Transverse colon (tissue), 4 donors: Measurements from ENCODE around the gene TJP2. TPM values are rescaled to one million over a fixed set of nuclear protein-coding genes. Genes with fewer than 3 reads are reported as not detected.

Source experiments
- DNase-seq: peaks from one replicate; pipeline ENCODE4 v3.0.0-alpha.2; 2019
- H3K27ac ChIP-seq, 4 donors: fragments of 200-600 bp; sonication (generic); 2 replicates each; pipeline ENCODE4 v1.5.1; 2016 to 2018; ENCODE audit warnings: inconsistent platforms in 4 of 4
- H3K27me3 ChIP-seq: fragments of 200-600 bp; sonication (generic); 2 replicates; pipeline ENCODE4 v1.5.1; 2017; ENCODE audit warnings: inconsistent platforms
- H3K36me3 ChIP-seq, 4 donors: fragments of 200-600 bp; sonication (generic); 2 replicates each; pipeline ENCODE4 v1.5.1; 2017 to 2019; ENCODE audit warnings: inconsistent platforms in 4 of 4
- H3K4me1 ChIP-seq, 4 donors: fragments of 200-600 bp; sonication (generic); 2 replicates each; pipeline ENCODE4 v1.5.1; 2017 to 2020; ENCODE audit warnings: inconsistent platforms in 4 of 4
- H3K4me3 ChIP-seq, 4 donors: fragments of 200-600 bp; sonication (generic); 1 replicate in 1 of 4; 2 replicates in 3 of 4; pipeline versions ENCODE4 v1.5.1 to v1.6.1; 2017 to 2019; ENCODE audit warnings: inconsistent platforms in 4 of 4
- H3K9me3 ChIP-seq, 2 donors: fragments of 200-600 bp; sonication (generic); 2 replicates each; pipeline ENCODE4 v1.5.1; 2017 to 2019; ENCODE audit warnings: inconsistent platforms in 2 of 2
- CTCF ChIP-seq, 5 experiments: fragments of 200-600 bp in 3 of 5; fragments of 450-650 bp in 2 of 5; sonication (generic) in 3 of 5; IDR thresholded peaks; 1 replicate in 2 of 5; 2 replicates in 3 of 5; pipeline ENCODE4 v1.5.1; 2016 to 2017; ENCODE audit warnings: antibody characterized with exemption in 5 of 5, inconsistent platforms in 3 of 5, mild to moderate bottlenecking in 2 of 5, moderate library complexity in 1 of 5
- EP300 ChIP-seq: sonication (generic); formaldehyde crosslinking; IDR thresholded peaks from one replicate; pipeline ENCODE4 v1.6.1; 2017; ENCODE audit warnings: antibody characterized with exemption, low read depth
- POLR2A ChIP-seq: fragments of 450-650 bp; IDR thresholded peaks from one replicate; pipeline ENCODE4 v1.6.1; 2016; ENCODE audit warnings: antibody characterized with exemption, mild to moderate bottlenecking, moderate library complexity
- POLR2AphosphoS5 ChIP-seq, 3 donors: sonication (generic); formaldehyde crosslinking; IDR thresholded peaks; one replicate each; pipeline ENCODE4 v1.6.1; 2016; ENCODE audit warnings: antibody characterized with exemption in 3 of 3
- WGBS, 2 donors: methylation state at CpG; one replicate each; pipeline ENCODE4 v1.1.5; 2018; ENCODE audit warnings: low coverage in 1 of 2; 5-methylcytosine and 5-hydroxymethylcytosine counted together
- in situ Hi-C, 4 donors: fragments of 200-750 bp; cut with MboI; loops; one replicate each; pipeline versions ENCODE4 v1.15.0 to v1.15.1; 2017; ENCODE audit warnings: low sequenced_read_pairs in 3 of 4, low pct_ligation_motif_present in 1 of 4, low pct_unique_long_range_greater_than_20kb in 1 of 4
- intact Hi-C: fragments of 100-400 bp; cut with DNase I; formaldehyde crosslinking; loops from one replicate; pipeline ENCODE4 v1.15.1; 2023; ENCODE audit warnings: low total_unique reads
- total RNA-seq, 4 donors: library from RNA; depleted of rRNA; stranded (reverse); fragments of >200 nt; gene quantifications; one replicate each; pipeline ENCODE4 v1.1.0, GENCODE V29; 2016

The TJP2 gene
- total RNA-seq, 4 donors from 2014 or later: 128 to 282 (median 202) TPM

GRCh38 chr9:69175486-69175885 is 1.4 kb downstream of the TJP2 start:
- WGBS, 2 donors: 51 to 64% methylated on average over 5 to 8 of the region's 8 CpGs
- peak overlapping the region in 1 of 4 donors; percentile 57 for H3K4me3 ChIP-seq
- peaks cover 0 to 43% (median 25%) of the 10 kb centered on the region in 4 donors for H3K4me1 ChIP-seq
- TF ChIP-seq EP300: no peak
- no peak for TF ChIP-seq POLR2A
- no peak for TF ChIP-seq POLR2AphosphoS5 (IDR thresholded peaks at IDR 0.05)
- no peak for TF ChIP-seq CTCF (IDR thresholded peaks at IDR 0.05)
- no peaks in the 10 kb centered on the region for H3K27me3 ChIP-seq
- intact Hi-C loops: no loop called here
- DNase-seq: no peak
- H3K27ac ChIP-seq: peak overlapping the region in 2 of 4 donors; percentile 7 to 72
- in situ Hi-C loops: loop anchor here in 1 of 4 donors (25.0 kb wide), 1 partner anchor 113 kb away; no protein-coding TSS in a partner anchor
- H3K9me3 ChIP-seq: no peaks in the 10 kb centered on the region
- H3K36me3 ChIP-seq: no peaks in the 10 kb centered on the region

- 54 to 59% methylated on average over 9 of the region's 9 CpGs for WGBS, 2 donors
- intact Hi-C loops: no loop called here
- H3K27me3 ChIP-seq: no peaks in the 10 kb centered on the region
- TF ChIP-seq POLR2A: no peak
- TF ChIP-seq EP300: no peak
- TF ChIP-seq POLR2AphosphoS5 (IDR thresholded peaks at IDR 0.05): no peak
- TF ChIP-seq CTCF (IDR thresholded peaks at IDR 0.05): no peak
- no peak overlapping the region for H3K27ac ChIP-seq
- DNase-seq: peak; percentile 15
- in situ Hi-C loops: loop anchor here in 1 of 4 donors (25.0 kb wide), 1 partner anchor 114 kb away; no protein-coding TSS in a partner anchor
- peaks cover 0 to 52% (median 27%) of the 10 kb centered on the region in 4 donors for H3K4me1 ChIP-seq
- no peaks in the 10 kb centered on the region for H3K9me3 ChIP-seq
- no peaks in the 10 kb centered on the region for H3K36me3 ChIP-seq
- H3K4me3 ChIP-seq: no peak overlapping the region
Measured at GRCh38 chr9:69176471-69177171, 2.5 kb downstream of the TJP2 start.

- DNase-seq: no peak
- Histone ChIP-seq H3K27me3 (no peaks in the 10 kb centered on the region), H3K4me3 (no peak overlapping the region), H3K36me3 (no peaks in the 10 kb centered on the region), H3K9me3 (no peaks in the 10 kb centered on the region), H3K27ac (no peak overlapping the region), H3K4me1 (peaks cover 0 to 55% (median 30%) of the 10 kb centered on the region in 4 donors)
- intact Hi-C loops (no loop called here), in situ Hi-C loops (loop anchor here in 1 of 4 donors (25.0 kb wide), 1 partner anchor 116 kb away; no protein-coding TSS in a partner anchor)
- WGBS, 2 donors: 46 to 59% methylated on average over 3 of the region's 3 CpGs
- TF ChIP-seq POLR2A: no peak
- no peak for TF ChIP-seq POLR2AphosphoS5 (IDR thresholded peaks at IDR 0.05)
- TF ChIP-seq EP300: no peak
- TF ChIP-seq CTCF (IDR thresholded peaks at IDR 0.05): no peak
Measured at GRCh38 chr9:69178583-69179011, 4.5 kb downstream of the TJP2 start.

- H3K4me1 ChIP-seq: peaks cover 0 to 59% (median 30%) of the 10 kb centered on the region in 4 donors
Measured at GRCh38 chr9:69179037-69179436, 5.0 kb downstream of the TJP2 start.

More at GRCh38 chr9:69179037-69179436, 5.0 kb downstream of the TJP2 start:
- DNase-seq: no peak
- H3K4me3 ChIP-seq: no peak overlapping the region
- TF ChIP-seq POLR2A (no peak), EP300 (no peak), POLR2AphosphoS5 (IDR thresholded peaks at IDR 0.05) (no peak), CTCF (IDR thresholded peaks at IDR 0.05) (no peak)
- WGBS, 2 donors: 64 to 72% methylated on average over 2 of the region's 2 CpGs
- H3K36me3 ChIP-seq: no peaks in the 10 kb centered on the region
- intact Hi-C loops: no loop called here
- no peak overlapping the region for H3K27ac ChIP-seq
- no peaks in the 10 kb centered on the region for H3K27me3 ChIP-seq
- no peaks in the 10 kb centered on the region for H3K9me3 ChIP-seq
- in situ Hi-C loops: loop anchor here in 1 of 4 donors (25.0 kb wide), 1 partner anchor 117 kb away; no protein-coding TSS in a partner anchor
